Memory B cell (primary cell): ENCODE results near the gene UGP2.
"Not testable (repeated sequence)": the region's sequence is repeated elsewhere in the genome, so short reads cannot be mapped to it uniquely, and the experiment has no call there.

ENCODE experiments used
- ATAC-seq: fragments of 150-1000 bp; cut with Tn5 transposase; 2 replicates; pipeline ENCODE4 v1.10.0; 2021; ENCODE audit warnings: low read depth, mild to moderate bottlenecking, moderate library complexity
- DNase-seq, 2 donors: peaks; one replicate each; pipeline ENCODE4 v3.0.0; 2022; ENCODE audit warnings: low spot score in 2 of 2
- H3K27ac Mint-ChIP-seq: one replicate; pipeline ENCODE4 v1.8.0; 2022; ENCODE audit warnings: mild to moderate bottlenecking, moderate library complexity, mixed read lengths
- H3K27me3 Mint-ChIP-seq: one replicate; pipeline ENCODE4 v1.8.0; 2022; ENCODE audit warnings: mixed read lengths
- H3K36me3 Mint-ChIP-seq: one replicate; pipeline ENCODE4 v1.8.0; 2022; ENCODE audit warnings: mild to moderate bottlenecking, mixed read lengths
- H3K4me1 Mint-ChIP-seq: one replicate; pipeline ENCODE4 v1.8.0; 2022; ENCODE audit warnings: mixed read lengths
- H3K4me3 Mint-ChIP-seq: one replicate; pipeline ENCODE4 v1.8.0; 2022; ENCODE audit warnings: mild to moderate bottlenecking, moderate library complexity, mixed read lengths
- H3K9me3 Mint-ChIP-seq: one replicate; pipeline ENCODE4 v1.8.0; 2022; ENCODE audit warnings: mixed read lengths

The UGP2 gene

DNA sequence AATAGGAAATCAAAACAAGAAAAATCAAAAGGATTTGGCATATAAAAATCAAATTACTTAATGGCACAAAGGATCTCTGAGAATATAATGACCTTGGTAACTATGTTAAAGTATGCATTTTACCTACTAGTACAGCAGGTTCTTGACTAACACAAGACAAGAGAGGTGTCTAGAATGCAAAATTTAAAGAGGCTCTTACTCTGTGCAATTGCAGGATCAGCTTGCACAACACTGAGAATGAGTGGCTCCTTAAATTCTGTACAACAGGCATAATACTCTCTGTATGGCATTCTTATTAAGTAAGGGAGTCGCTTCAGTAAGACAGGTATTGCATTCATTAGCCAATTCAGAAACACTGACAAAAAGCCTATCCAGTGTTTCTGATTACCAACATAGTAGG, 72.6 kb downstream of the UGP2 start:
- no peak for DNase-seq
- no peaks in the 10 kb centered on the region for H3K4me1 Mint-ChIP-seq
- H3K27ac Mint-ChIP-seq = no peak overlapping the region
- H3K36me3 Mint-ChIP-seq = peaks cover 43% of the 10 kb centered on the region
- H3K4me3 Mint-ChIP-seq = no peak overlapping the region
- H3K9me3 Mint-ChIP-seq = no peaks in the 10 kb centered on the region
- H3K27me3 Mint-ChIP-seq = no peaks in the 10 kb centered on the region
- no peak for ATAC-seq

DNA sequence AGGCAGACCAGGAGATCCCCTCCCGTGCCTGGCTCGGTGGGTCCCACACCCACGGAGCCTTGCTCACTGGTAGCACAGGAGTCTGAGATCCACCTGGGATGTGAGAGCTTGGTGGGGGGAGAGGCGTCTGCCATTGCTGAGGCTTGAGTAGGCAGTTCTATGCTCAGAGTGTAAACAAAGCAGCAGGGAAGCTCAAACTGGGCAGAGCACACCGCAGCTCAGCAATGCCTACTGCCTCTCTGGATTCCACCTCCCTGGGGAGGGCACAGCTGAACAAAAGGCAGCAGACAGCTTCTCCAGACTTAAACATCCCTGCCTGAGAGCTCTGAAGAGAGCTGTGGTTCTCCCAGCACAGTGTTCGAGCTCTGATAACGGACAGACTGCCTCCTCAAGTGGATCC, 85.1 kb downstream of the UGP2 start:
- Mint-ChIP-seq H3K36me3 (peaks cover 56% of the 10 kb centered on the region), H3K4me3 (no peak overlapping the region)

DNA sequence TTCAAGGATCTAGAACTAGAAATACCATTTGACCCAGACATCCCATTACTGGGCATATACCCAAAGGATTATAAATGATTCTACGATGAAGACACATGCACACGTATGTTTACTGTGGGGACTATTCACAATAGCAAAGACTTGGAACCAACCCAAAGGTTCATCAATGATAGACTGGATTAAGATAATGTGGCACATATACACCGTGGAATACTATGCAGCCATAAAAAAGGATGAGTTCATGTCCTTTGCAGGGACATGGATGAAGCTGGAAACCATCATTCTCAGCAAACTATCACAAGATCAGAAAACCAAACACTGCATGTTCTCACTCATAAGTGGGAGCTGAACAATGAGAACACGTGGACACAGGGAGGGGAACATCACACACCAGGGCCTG, 90.4 kb downstream of the UGP2 start:
- peaks cover 47% of the 10 kb centered on the region for H3K36me3 Mint-ChIP-seq
- H3K9me3 Mint-ChIP-seq, H3K27me3 Mint-ChIP-seq, H3K27ac Mint-ChIP-seq, DNase-seq, H3K4me3 Mint-ChIP-seq, H3K4me1 Mint-ChIP-seq, ATAC-seq: not testable (repeated sequence)

More for the DNA sequence above, 85.1 kb downstream of the UGP2 start:
- no peak overlapping the region for H3K27ac Mint-ChIP-seq
- H3K27me3 Mint-ChIP-seq = no peaks in the 10 kb centered on the region
- peaks cover 4% of the 10 kb centered on the region for H3K4me1 Mint-ChIP-seq
- no peak for DNase-seq
- no peak for ATAC-seq
- no peaks in the 10 kb centered on the region for H3K9me3 Mint-ChIP-seq
